GM12864 (cell line): ENCODE measurements around the gene PRKAR1B.

Experiments used
- DNase-seq: peaks from one replicate; pipeline ENCODE4 v3.0.0-alpha.2; 2011; ENCODE audit warnings: low read depth
- H3K4me3 ChIP-seq: 2 replicates; pipeline ENCODE4 v1.5.1; 2011; ENCODE audit warnings: mild to moderate bottlenecking, low read depth, low read length, control low read depth
- CTCF ChIP-seq: IDR thresholded peaks from 2 replicates; pipeline ENCODE4 v1.5.1; 2011; ENCODE audit warnings: low read depth, mild to moderate bottlenecking, moderate library complexity, low read length, control low read depth, inconsistent platforms; ENCODE audit errors: missing control alignments

Gene PRKAR1B

GRCh38 chr7:584820-585219 is 142.3 kb downstream of the PRKAR1B start:
- no peak overlapping the region for H3K4me3 ChIP-seq
- TF ChIP-seq CTCF, result no peak
- DNase-seq, result no peak

DNA sequence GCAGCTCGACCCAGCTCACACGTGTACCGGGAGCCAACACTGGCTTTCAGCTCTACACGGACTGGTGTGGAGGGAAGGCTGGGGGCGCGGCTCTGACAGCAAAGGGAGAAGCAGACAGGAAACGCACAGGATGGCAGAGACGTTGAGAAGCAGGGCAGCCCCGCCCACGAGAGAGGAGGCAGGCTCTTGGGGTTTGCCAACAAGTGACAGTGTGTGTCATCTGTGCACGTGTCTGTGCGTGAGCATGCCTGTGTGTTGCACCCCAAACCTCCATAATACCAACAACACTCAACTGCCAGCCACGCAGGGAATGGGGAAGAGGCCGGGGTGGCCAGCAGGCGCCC is 143.0 kb downstream of the PRKAR1B start:
- DNase-seq, result no peak
- TF ChIP-seq CTCF, result no peak
- H3K4me3 ChIP-seq, result no peak overlapping the region

DNA sequence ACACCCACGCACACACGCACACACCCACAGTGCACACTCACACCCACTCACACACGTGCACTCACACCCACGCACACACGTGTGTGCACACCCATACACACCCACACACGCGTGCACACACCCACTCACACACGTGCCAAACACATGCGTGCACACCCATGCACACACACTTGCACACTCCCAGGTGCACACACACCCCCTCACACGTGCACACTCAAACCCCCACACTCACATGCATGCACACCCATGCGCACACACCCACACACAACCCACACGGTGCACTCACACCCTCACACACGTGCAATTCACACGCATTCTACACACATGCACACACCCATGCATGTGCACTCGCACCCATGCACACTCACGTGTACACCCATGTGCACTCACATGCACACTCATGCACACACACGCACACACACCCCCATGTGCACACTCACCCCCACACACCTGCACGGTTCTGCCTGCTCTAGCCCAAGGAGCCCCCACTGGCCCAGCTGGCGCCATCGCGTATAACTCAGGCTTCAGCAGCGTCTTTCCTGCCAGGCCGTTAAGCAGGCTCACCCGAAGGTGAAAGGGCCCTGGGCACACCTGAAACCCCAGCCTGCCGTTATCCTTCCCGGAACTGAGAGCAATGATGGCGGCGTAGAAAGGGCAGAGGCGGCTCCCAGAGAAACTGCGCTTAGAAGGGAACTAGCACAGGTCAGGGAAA is 143.5 kb downstream of the PRKAR1B start:
- no peak for TF ChIP-seq CTCF
- no peak for DNase-seq
- no peak overlapping the region for H3K4me3 ChIP-seq

DNA sequence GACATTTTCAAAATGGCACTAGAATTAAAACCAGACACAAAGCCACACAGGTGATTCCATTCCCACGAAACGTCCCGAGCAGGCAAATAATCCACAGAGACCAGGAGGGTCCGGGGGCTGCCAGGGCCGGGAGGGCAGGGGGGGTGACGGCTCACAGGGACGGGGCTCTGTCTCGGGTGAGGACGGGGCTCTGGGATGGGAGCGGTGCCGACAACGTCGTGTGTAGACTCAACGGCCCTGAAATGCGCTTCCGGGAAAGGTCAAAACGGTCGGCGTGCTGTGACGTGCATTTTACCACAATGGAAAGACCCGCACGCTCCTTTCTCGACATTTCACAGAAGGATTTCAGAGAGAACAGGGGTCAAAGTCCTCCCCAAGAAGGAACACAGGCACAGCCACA is 144.2 kb downstream of the PRKAR1B start:
- no peak overlapping the region for H3K4me3 ChIP-seq
- TF ChIP-seq CTCF, result no peak
- DNase-seq, result no peak

GRCh38 chr7:582081-582835 is 144.8 kb downstream of the PRKAR1B start:
- no peak for TF ChIP-seq CTCF
- H3K4me3 ChIP-seq, result no peak overlapping the region
- DNase-seq, result no peak

- DNase-seq, result no peak
- no peak for TF ChIP-seq CTCF
- H3K4me3 ChIP-seq, result no peak overlapping the region
Measured at GRCh38 chr7:578386-578785, 148.7 kb downstream of the PRKAR1B start.
